ENCODE results near the gene RETREG1.

RETREG1 gene

GRCh38 chr5:16456103-16456832, 160.5 kb downstream of the RETREG1 start:
- H3F3A ChIP-seq (ENCODE audit: low read depth), result no peaks in the 10 kb centered on the region
- H2AFZ ChIP-seq (ENCODE audit: low read length), result no peak overlapping the region
- H3K9ac ChIP-seq (ENCODE audit: low read depth, low read length, poor library complexity, severe bottlenecking), result peak overlapping the region; percentile 21
- H3K4me1 ChIP-seq (ENCODE audit: insufficient read depth, low read length, poor library complexity, severe bottlenecking), result peaks cover 36% of the 10 kb centered on the region
- H3K4me3 ChIP-seq (ENCODE audit: low read length, poor library complexity, severe bottlenecking), result peak overlapping the region; percentile 40
- H3K27me3 ChIP-seq (ENCODE audit: insufficient read depth, low read length, poor library complexity, severe bottlenecking), result no peaks in the 10 kb centered on the region
- TF ChIP-seq EZH2phosphoT487 (IDR thresholded peaks at IDR 0.05; ENCODE audit: borderline replicate concordance), result no peak
- TF ChIP-seq CTCF (conservative IDR thresholded peaks at IDR 0.05; ENCODE audit: low read length), result peak; percentile 86
- H3K79me2 ChIP-seq (ENCODE audit: insufficient read depth, low read length), result peaks cover 53% of the 10 kb centered on the region
- no peaks in the 10 kb centered on the region for H3K9me3 ChIP-seq (ENCODE audit: insufficient read depth, low read depth, low read length)
- H3K4me2 ChIP-seq (ENCODE audit: low read depth, low read length, poor library complexity, severe bottlenecking), result peak overlapping the region; percentile 78
- H3K9me2 ChIP-seq (replicated peaks; ENCODE audit: low read depth, low read length), result no peaks in the 10 kb centered on the region
- peaks cover 64% of the 10 kb centered on the region for H4K20me1 ChIP-seq (ENCODE audit: insufficient read depth, low read length, poor library complexity, severe bottlenecking)
- peaks cover 88% of the 10 kb centered on the region for H3K36me3 ChIP-seq (ENCODE audit: insufficient read depth, low read length)

DNA sequence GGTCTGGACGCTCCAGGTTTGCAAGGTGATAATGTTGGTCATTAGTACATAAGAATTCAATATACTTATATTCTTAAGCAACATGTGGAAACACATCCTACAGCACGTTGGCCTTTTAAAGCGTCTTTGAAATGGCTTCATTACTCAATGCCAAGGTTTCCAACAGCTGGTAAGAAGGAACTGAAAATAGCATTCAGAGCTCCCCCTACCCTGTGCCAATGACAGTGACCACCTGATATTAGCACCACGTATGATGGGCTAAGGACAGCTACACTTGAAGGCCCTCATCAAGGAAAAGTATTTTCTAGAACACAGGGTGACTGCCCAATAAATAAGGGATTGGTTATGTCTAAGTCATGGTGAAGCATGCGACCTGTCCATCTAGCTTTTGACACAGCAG, 161.1 kb downstream of the RETREG1 start:
- H3K4me3 ChIP-seq (ENCODE audit: low read length, poor library complexity, severe bottlenecking), result peak overlapping the region; percentile 40
- peaks cover 30% of the 10 kb centered on the region for H3K4me1 ChIP-seq (ENCODE audit: insufficient read depth, low read length, poor library complexity, severe bottlenecking)
- no peaks in the 10 kb centered on the region for H3K9me3 ChIP-seq (ENCODE audit: insufficient read depth, low read depth, low read length)
- no peak overlapping the region for H2AFZ ChIP-seq (ENCODE audit: low read length)
- no peak for TF ChIP-seq EZH2phosphoT487 (IDR thresholded peaks at IDR 0.05; ENCODE audit: borderline replicate concordance)
- no peak for TF ChIP-seq CTCF (conservative IDR thresholded peaks at IDR 0.05; ENCODE audit: low read length)
- peaks cover 47% of the 10 kb centered on the region for H3K79me2 ChIP-seq (ENCODE audit: insufficient read depth, low read length)
- peak overlapping the region; percentile 21 for H3K9ac ChIP-seq (ENCODE audit: low read depth, low read length, poor library complexity, severe bottlenecking)
- H3F3A ChIP-seq (ENCODE audit: low read depth), result no peaks in the 10 kb centered on the region
- H4K20me1 ChIP-seq (ENCODE audit: insufficient read depth, low read length, poor library complexity, severe bottlenecking), result peaks cover 58% of the 10 kb centered on the region
- H3K9me2 ChIP-seq (replicated peaks; ENCODE audit: low read depth, low read length), result no peaks in the 10 kb centered on the region
- H3K27me3 ChIP-seq (ENCODE audit: insufficient read depth, low read length, poor library complexity, severe bottlenecking), result no peaks in the 10 kb centered on the region
- peak overlapping the region; percentile 78 for H3K4me2 ChIP-seq (ENCODE audit: low read depth, low read length, poor library complexity, severe bottlenecking)
- peaks cover 88% of the 10 kb centered on the region for H3K36me3 ChIP-seq (ENCODE audit: insufficient read depth, low read length)

GRCh38 chr5:16454686-16455085, 162.1 kb downstream of the RETREG1 start:
- Histone ChIP-seq H3K9me2 (replicated peaks; ENCODE audit: low read depth, low read length) (no peaks in the 10 kb centered on the region), H3K9ac (ENCODE audit: low read depth, low read length, poor library complexity, severe bottlenecking) (no peak overlapping the region), H3F3A (ENCODE audit: low read depth) (no peaks in the 10 kb centered on the region), H3K4me2 (ENCODE audit: low read depth, low read length, poor library complexity, severe bottlenecking) (peak overlapping the region; percentile 78), H4K20me1 (ENCODE audit: insufficient read depth, low read length, poor library complexity, severe bottlenecking) (peaks cover 48% of the 10 kb centered on the region), H3K36me3 (ENCODE audit: insufficient read depth, low read length) (peaks cover 89% of the 10 kb centered on the region), H3K9me3 (ENCODE audit: insufficient read depth, low read depth, low read length) (no peaks in the 10 kb centered on the region), H3K79me2 (ENCODE audit: insufficient read depth, low read length) (peaks cover 37% of the 10 kb centered on the region), H3K4me1 (ENCODE audit: insufficient read depth, low read length, poor library complexity, severe bottlenecking) (peaks cover 22% of the 10 kb centered on the region), H3K4me3 (ENCODE audit: low read length, poor library complexity, severe bottlenecking) (peak overlapping the region; percentile 40), H2AFZ (ENCODE audit: low read length) (no peak overlapping the region), H3K27me3 (ENCODE audit: insufficient read depth, low read length, poor library complexity, severe bottlenecking) (no peaks in the 10 kb centered on the region)
- no peak for TF ChIP-seq EZH2phosphoT487 (IDR thresholded peaks at IDR 0.05; ENCODE audit: borderline replicate concordance)
- TF ChIP-seq CTCF (conservative IDR thresholded peaks at IDR 0.05; ENCODE audit: low read length), result no peak
